ENCODE data around the gene XPNPEP2.
A peak's percentile ranks its signal among the peaks of the same experiment; 100 is the strongest.

The XPNPEP2 gene

DNA sequence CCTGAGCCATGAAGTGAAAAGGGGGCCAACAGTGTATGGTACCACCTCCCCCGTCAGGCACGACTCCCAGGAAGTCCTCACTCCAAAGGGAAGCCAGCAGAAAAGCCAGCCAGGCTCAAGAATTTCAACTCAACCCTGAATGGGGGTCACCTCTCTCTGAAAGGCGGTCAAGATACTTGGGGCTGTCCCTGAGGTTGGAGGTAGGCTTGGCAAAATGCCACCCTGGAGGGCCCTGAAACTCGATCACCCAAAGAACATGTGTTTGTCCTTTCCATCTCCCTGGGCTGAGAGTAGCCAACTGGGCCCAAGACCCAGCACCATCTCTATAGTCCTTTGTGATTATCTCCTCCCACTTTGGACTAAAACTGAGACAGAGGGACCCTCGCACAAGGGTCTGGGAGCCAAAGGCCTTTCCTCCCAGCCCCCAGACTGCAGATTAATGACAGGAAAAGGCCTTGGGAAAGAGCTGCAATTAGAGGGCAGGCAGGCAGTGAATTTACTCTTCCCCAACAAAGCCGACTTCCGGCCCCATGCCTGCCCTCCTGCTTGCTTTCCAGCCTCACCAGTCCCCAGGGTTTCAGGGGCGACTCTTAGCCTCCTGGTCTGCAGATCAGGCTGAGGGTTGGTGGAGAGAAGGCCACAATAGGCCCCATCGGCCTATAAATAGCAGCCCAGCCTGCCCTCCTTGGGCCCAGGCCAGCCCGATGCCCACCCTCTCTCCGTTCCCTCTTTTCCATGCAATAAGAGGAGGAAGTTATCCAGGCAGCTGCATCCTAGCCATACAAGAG lies 46.6 kb downstream of the XPNPEP2 start:
- TF ChIP-seq, protein P1, sequence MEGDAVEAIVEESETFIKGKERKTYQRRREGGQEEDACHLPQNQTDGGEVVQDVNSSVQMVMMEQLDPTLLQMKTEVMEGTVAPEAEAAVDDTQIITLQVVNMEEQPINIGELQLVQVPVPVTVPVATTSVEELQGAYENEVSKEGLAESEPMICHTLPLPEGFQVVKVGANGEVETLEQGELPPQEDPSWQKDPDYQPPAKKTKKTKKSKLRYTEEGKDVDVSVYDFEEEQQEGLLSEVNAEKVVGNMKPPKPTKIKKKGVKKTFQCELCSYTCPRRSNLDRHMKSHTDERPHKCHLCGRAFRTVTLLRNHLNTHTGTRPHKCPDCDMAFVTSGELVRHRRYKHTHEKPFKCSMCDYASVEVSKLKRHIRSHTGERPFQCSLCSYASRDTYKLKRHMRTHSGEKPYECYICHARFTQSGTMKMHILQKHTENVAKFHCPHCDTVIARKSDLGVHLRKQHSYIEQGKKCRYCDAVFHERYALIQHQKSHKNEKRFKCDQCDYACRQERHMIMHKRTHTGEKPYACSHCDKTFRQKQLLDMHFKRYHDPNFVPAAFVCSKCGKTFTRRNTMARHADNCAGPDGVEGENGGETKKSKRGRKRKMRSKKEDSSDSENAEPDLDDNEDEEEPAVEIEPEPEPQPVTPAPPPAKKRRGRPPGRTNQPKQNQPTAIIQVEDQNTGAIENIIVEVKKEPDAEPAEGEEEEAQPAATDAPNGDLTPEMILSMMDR (IDR thresholded peaks at IDR 0.05; ENCODE audit: unreplicated experiment in 3 of 3), result no peak
- peaks cover 7% of the 10 kb centered on the region for H3K27me3 Mint-ChIP-seq (ENCODE audit: low read depth)
- no peaks in the 10 kb centered on the region for H3K36me3 Mint-ChIP-seq (ENCODE audit: low read depth)
- H3K9me3 Mint-ChIP-seq, result peaks cover 5% of the 10 kb centered on the region
- H3K27ac Mint-ChIP-seq, result peak overlapping the region in 2 of 3 experiments; percentile 35 to 61
- no peak overlapping the region for H3K4me3 Mint-ChIP-seq
- H3K4me1 Mint-ChIP-seq, result peaks cover 10% of the 10 kb centered on the region

- H3K4me3 Mint-ChIP-seq, result no peak overlapping the region
- H3K9me3 Mint-ChIP-seq, result peaks cover 5% of the 10 kb centered on the region
- H3K4me1 Mint-ChIP-seq, result peaks cover 6% of the 10 kb centered on the region
- no peaks in the 10 kb centered on the region for H3K36me3 Mint-ChIP-seq (ENCODE audit: low read depth)
- TF ChIP-seq, protein P1 (IDR thresholded peaks at IDR 0.05; ENCODE audit: unreplicated experiment in 3 of 3), result no peak
- no peak overlapping the region for H3K27ac Mint-ChIP-seq
- H3K27me3 Mint-ChIP-seq (ENCODE audit: low read depth), result peaks cover 10% of the 10 kb centered on the region
These were observed 47.5 kb downstream of the XPNPEP2 start for GRCh38 chrX:129786210-129786651.

DNA sequence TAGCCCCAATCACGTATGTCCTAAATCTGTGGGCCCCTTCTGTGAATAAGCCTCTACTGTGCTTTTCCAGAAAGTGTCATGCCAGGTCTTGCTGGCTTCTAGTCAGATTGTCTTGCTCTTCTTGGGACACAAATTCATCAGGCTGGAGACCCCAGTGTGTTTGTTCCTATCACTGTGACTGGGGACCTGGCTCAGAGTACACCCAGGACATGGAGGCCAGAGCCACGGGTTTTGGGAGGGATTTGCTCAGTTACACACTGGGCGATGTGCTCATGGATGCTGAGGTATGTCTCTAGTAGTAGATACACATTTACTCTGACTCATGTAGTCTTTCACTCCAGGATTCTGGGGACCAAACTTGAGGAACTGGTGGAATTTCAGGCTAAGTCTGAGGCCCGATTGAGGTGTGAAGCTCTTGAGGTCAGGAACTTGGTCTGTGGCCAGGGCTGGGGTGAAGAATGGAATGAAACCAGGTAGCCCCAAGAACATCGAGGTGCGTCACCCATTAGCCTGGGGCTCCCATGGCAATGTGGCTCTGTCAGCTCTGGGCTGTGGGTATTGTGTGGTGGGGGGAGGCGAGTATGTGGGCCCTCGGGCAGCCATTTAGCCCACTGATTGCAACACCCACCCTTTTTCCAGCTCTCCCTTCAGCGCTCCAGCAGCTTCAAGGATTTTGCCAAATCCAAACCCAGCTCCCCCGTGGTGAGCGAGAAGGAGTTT lies 48.7 kb downstream of the XPNPEP2 start:
- Mint-ChIP-seq H3K4me3 (no peak overlapping the region), H3K9me3 (peaks cover 5% of the 10 kb centered on the region), H3K36me3 (ENCODE audit: low read depth) (no peaks in the 10 kb centered on the region), H3K4me1 (peaks cover 6% of the 10 kb centered on the region), H3K27ac (peak overlapping the region in 1 of 3 experiments; percentile 30), H3K27me3 (ENCODE audit: low read depth) (peaks cover 10% of the 10 kb centered on the region)
- TF ChIP-seq, protein P1 (IDR thresholded peaks at IDR 0.05; ENCODE audit: unreplicated experiment in 3 of 3), result no peak

- H3K4me3 Mint-ChIP-seq, result no peak overlapping the region
- H3K36me3 Mint-ChIP-seq (ENCODE audit: low read depth), result no peaks in the 10 kb centered on the region
- TF ChIP-seq, protein P1 (IDR thresholded peaks at IDR 0.05; ENCODE audit: unreplicated experiment in 3 of 3), result no peak
- peaks cover 4% of the 10 kb centered on the region for H3K9me3 Mint-ChIP-seq
- H3K27ac Mint-ChIP-seq, result no peak overlapping the region
- H3K27me3 Mint-ChIP-seq (ENCODE audit: low read depth), result peaks cover 10% of the 10 kb centered on the region
- peaks cover 6% of the 10 kb centered on the region for H3K4me1 Mint-ChIP-seq
These were observed 49.7 kb downstream of the XPNPEP2 start for GRCh38 chrX:129788527-129788926.

DNA sequence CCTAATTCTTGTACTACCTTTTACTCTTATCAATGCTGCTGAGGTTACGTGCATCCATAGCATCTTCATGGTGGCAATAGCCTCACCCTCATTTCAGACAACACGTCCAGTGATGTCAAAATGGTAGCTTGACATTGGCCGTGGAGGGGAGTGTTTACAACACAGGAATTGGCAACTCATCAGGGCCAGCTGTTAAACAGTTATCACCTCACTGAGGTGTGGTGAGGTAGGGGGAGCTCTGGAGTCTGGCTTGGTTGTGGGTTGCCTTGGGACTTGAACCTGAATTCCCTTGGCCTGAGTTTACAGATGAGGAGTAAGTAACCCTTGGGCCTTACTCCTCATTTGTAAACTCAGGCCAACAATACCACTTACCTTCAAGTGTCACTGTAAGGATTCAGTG lies 51.4 kb downstream of the XPNPEP2 start:
- H3K4me1 Mint-ChIP-seq, result peaks cover 6% of the 10 kb centered on the region
- TF ChIP-seq, protein P1 (IDR thresholded peaks at IDR 0.05; ENCODE audit: unreplicated experiment in 3 of 3), result no peak
- peaks cover 3% of the 10 kb centered on the region for H3K9me3 Mint-ChIP-seq
- H3K27me3 Mint-ChIP-seq (ENCODE audit: low read depth), result peaks cover 7% of the 10 kb centered on the region
- H3K36me3 Mint-ChIP-seq (ENCODE audit: low read depth), result no peaks in the 10 kb centered on the region
- H3K4me3 Mint-ChIP-seq, result no peak overlapping the region
- H3K27ac Mint-ChIP-seq, result no peak overlapping the region
